Right lobe of liver (tissue), 6 donors: Measurements from ENCODE around the gene PITPNC1. TPM values are rescaled to one million over a fixed set of nuclear protein-coding genes. Genes with fewer than 3 reads are reported as not detected.

ENCODE experiments used
- ATAC-seq, 4 donors: fragments of 200-7000 bp; cut with Tn5 transposase; one replicate each; pipeline ENCODE4 v1.9.1; 2020; ENCODE audit warnings: mild to moderate bottlenecking in 4 of 4, moderate library complexity in 4 of 4
- DNase-seq, 3 donors: peaks; one replicate each; pipeline ENCODE4 v3.0.0-alpha.2; 2020
- H3K27ac ChIP-seq, 3 donors: fragments of 200-600 bp; one replicate each; pipeline ENCODE4 v1.8.0; 2022
- H3K27me3 ChIP-seq, 2 donors: fragments of 200-600 bp; one replicate each; pipeline ENCODE4 v1.8.0; 2022
- H3K36me3 ChIP-seq, 4 donors: fragments of 200-600 bp; sonication (generic) in 1 of 4; one replicate each; pipeline versions ENCODE4 v1.5.1 to v1.8.0; 2017 to 2022; ENCODE audit warnings: control low read depth in 1 of 4
- H3K4me1 ChIP-seq, 4 donors: fragments of 200-600 bp; sonication (generic) in 1 of 4; one replicate each; pipeline versions ENCODE4 v1.5.1 to v1.8.0; 2017 to 2022; ENCODE audit warnings: control low read depth in 1 of 4
- H3K4me3 ChIP-seq, 3 donors: fragments of 200-600 bp; one replicate each; pipeline ENCODE4 v1.8.0; 2022
- H3K9me3 ChIP-seq, 4 donors: fragments of 200-600 bp; sonication (generic) in 1 of 4; one replicate each; pipeline versions ENCODE4 v1.5.1 to v1.8.0; 2017 to 2022; ENCODE audit warnings: control low read depth in 1 of 4
- CTCF ChIP-seq, 4 donors: fragments of 200-600 bp in 3 of 4; fragments of 450-650 bp in 1 of 4; IDR thresholded peaks; one replicate each; pipeline versions ENCODE4 v1.5.1 to v1.8.0; 2016 to 2022; ENCODE audit warnings: antibody characterized with exemption in 4 of 4, mild to moderate bottlenecking in 2 of 4
- POLR2A ChIP-seq: fragments of 450-650 bp; IDR thresholded peaks from one replicate; pipeline ENCODE4 v1.6.1; 2017; ENCODE audit warnings: antibody characterized with exemption, mild to moderate bottlenecking
- WGBS: methylation state at CpG from one replicate; pipeline ENCODE4 v1.1.6; 2018; ENCODE audit warnings: low coverage, low lambda C conversion rate; ENCODE audit not compliant: insufficient coverage; ENCODE audit errors: missing lambda C conversion rate; 5-methylcytosine and 5-hydroxymethylcytosine counted together
- intact Hi-C, 2 donors: fragments of 100-400 bp; cut with DNase I; formaldehyde crosslinking; loops; one replicate each; pipeline versions ENCODE4 v1.11.2 to v1.14.1; 2022
- total RNA-seq, 6 experiments: library from RNA; depleted of rRNA in 2 of 6; stranded (reverse); fragments of >200 nt in 2 of 6; fragmentation: NEBNext Ultra II Directional in 3 of 6; extraction: Animal tissue kit (Norgen Biotek cat#: 25700) in 3 of 6; gene quantifications; one replicate each; pipeline versions ENCODE4 v1.1.0 to v1.2.4, GENCODE V29; 2016 to 2023
- donor health status: DM: no; HTN: yes; CAD: no.
- donor health status: DM: no; HTN: no; CAD: no.
- donor health status: DM: no; HTN: no; CAD: no.
- donor health status: DM: no; HTN: yes; CAD: no.
- donor health status: DM: no; HTN: yes; CAD: no.

The PITPNC1 gene
- total RNA-seq, 6 experiments from 2014 or later = 4.7 to 13.0 (median 7.4) TPM

GRCh38 chr17:67491009-67491680, 114.1 kb downstream of the PITPNC1 start:
- no peaks in the 10 kb centered on the region for H3K27me3 ChIP-seq
- DNase-seq (peak in 1 of 3 donors; percentile 52), ATAC-seq (peak; percentile 8 to 58 (median 52))
- no peak overlapping the region for H3K27ac ChIP-seq
- H3K4me3 ChIP-seq = no peak overlapping the region
- no peaks in the 10 kb centered on the region for H3K9me3 ChIP-seq
- no peak for TF ChIP-seq POLR2A
- no peak for TF ChIP-seq CTCF (IDR thresholded peaks at IDR 0.05)
- H3K4me1 ChIP-seq = peaks cover 0 to 10% (median 0%) of the 10 kb centered on the region in 4 donors
- intact Hi-C loops = no loop called here
- H3K36me3 ChIP-seq = no peaks in the 10 kb centered on the region
- 72% methylated on average over 7 of the region's 18 CpGs for whole genome bisulfite sequencing

- TF ChIP-seq POLR2A (no peak), CTCF (IDR thresholded peaks at IDR 0.05) (no peak)
- no peaks in the 10 kb centered on the region for H3K9me3 ChIP-seq
- H3K27me3 ChIP-seq = no peaks in the 10 kb centered on the region
- intact Hi-C loops = no loop called here
- no peaks in the 10 kb centered on the region for H3K36me3 ChIP-seq
- no peak for DNase-seq
- no peak for ATAC-seq
- H3K4me1 ChIP-seq = peaks cover 0 to 10% (median 0%) of the 10 kb centered on the region in 4 donors
- no peak overlapping the region for H3K4me3 ChIP-seq
- 66% methylated on average over 3 of the region's 4 CpGs for WGBS
- no peak overlapping the region for H3K27ac ChIP-seq
These were observed 114.6 kb downstream of the PITPNC1 start for GRCh38 chr17:67491681-67492024.

- TF ChIP-seq CTCF (IDR thresholded peaks at IDR 0.05) (no peak), POLR2A (no peak)
- no peaks in the 10 kb centered on the region for H3K36me3 ChIP-seq
- no peak overlapping the region for H3K27ac ChIP-seq
- no peak overlapping the region for H3K4me3 ChIP-seq
- intact Hi-C loops = no loop called here
- ATAC-seq = no peak
- peaks cover 0 to 10% (median 0%) of the 10 kb centered on the region in 4 donors for H3K4me1 ChIP-seq
- no peaks in the 10 kb centered on the region for H3K9me3 ChIP-seq
- H3K27me3 ChIP-seq = no peaks in the 10 kb centered on the region
- no peak for DNase-seq
- WGBS = 40% methylated on average over 2 of the region's 5 CpGs
These were observed 115.2 kb downstream of the PITPNC1 start for GRCh38 chr17:67492251-67492740.

GRCh38 chr17:67492824-67493517, 115.9 kb downstream of the PITPNC1 start:
- Histone ChIP-seq H3K36me3 (no peaks in the 10 kb centered on the region), H3K4me1 (peaks cover 0 to 6% (median 0%) of the 10 kb centered on the region in 4 donors), H3K27me3 (no peaks in the 10 kb centered on the region), H3K4me3 (no peak overlapping the region), H3K27ac (no peak overlapping the region), H3K9me3 (no peaks in the 10 kb centered on the region)
- intact Hi-C loops = no loop called here
- DNase-seq (no peak), ATAC-seq (no peak)
- TF ChIP-seq CTCF (IDR thresholded peaks at IDR 0.05) (no peak), POLR2A (no peak)
- WGBS = 78% methylated on average over 13 of the region's 13 CpGs
